HEK293 (cell line): Measurements from ENCODE around the gene ARHGAP1.

Experiments
- BCL11B ChIP-seq: fragments of 450-650 bp; formaldehyde crosslinking; IDR thresholded peaks from 2 replicates; pipeline ENCODE4 v1.5.1; 2016; ENCODE audit warnings: low read depth, missing biosample characterization, missing genetic modification characterization
- SP3 ChIP-seq: fragments of 450-650 bp; formaldehyde crosslinking; IDR thresholded peaks from 2 replicates; pipeline ENCODE4 v1.5.1; 2016; ENCODE audit warnings: missing biosample characterization, missing genetic modification characterization
- ZNF221 ChIP-seq: fragments of 450-650 bp; formaldehyde crosslinking; IDR thresholded peaks from 2 replicates; pipeline ENCODE4 v1.5.1; 2017; ENCODE audit warnings: missing biosample characterization, missing genetic modification characterization, borderline replicate concordance
- ZNF664 ChIP-seq: fragments of 450-650 bp; formaldehyde crosslinking; IDR thresholded peaks from 2 replicates; pipeline ENCODE4 v1.5.1; 2016; ENCODE audit warnings: missing biosample characterization, missing genetic modification characterization
- TF ChIP-seq, protein P1 (sequence below): fragments of 450-650 bp; formaldehyde crosslinking; IDR thresholded peaks from 2 replicates; pipeline ENCODE4 v1.5.1; 2016; ENCODE audit warnings: missing biosample characterization, missing genetic modification characterization, low read depth
- TF ChIP-seq, protein P2 (sequence below): fragments of 450-650 bp; formaldehyde crosslinking; IDR thresholded peaks from 2 replicates; pipeline ENCODE4 v1.5.1; 2017; ENCODE audit warnings: missing biosample characterization, missing genetic modification characterization
- TF ChIP-seq, protein P3 (sequence below): fragments of 450-650 bp; formaldehyde crosslinking; IDR thresholded peaks from 2 replicates; pipeline ENCODE4 v1.5.1; 2017; ENCODE audit warnings: missing biosample characterization, mild to moderate bottlenecking, missing genetic modification characterization, moderate library complexity
- TF ChIP-seq, protein P4 (sequence below): fragments of 450-650 bp; formaldehyde crosslinking; IDR thresholded peaks from 2 replicates; pipeline ENCODE4 v1.5.1; 2016; ENCODE audit warnings: missing biosample characterization, missing genetic modification characterization
- TF ChIP-seq, protein P5 (sequence below): fragments of 450-650 bp; formaldehyde crosslinking; IDR thresholded peaks from 2 replicates; pipeline ENCODE4 v1.5.1; 2016; ENCODE audit warnings: missing biosample characterization, missing genetic modification characterization
- TF ChIP-seq, protein P6 (sequence below): fragments of 450-650 bp; formaldehyde crosslinking; IDR thresholded peaks from 2 replicates; pipeline ENCODE4 v1.5.1; 2016; ENCODE audit warnings: missing biosample characterization, missing genetic modification characterization
- TF ChIP-seq, protein P7 (sequence below): fragments of 450-650 bp; IDR thresholded peaks from 2 replicates; pipeline ENCODE4 v1.5.1; 2018; ENCODE audit warnings: missing biosample characterization, missing genetic modification characterization

DNA sequence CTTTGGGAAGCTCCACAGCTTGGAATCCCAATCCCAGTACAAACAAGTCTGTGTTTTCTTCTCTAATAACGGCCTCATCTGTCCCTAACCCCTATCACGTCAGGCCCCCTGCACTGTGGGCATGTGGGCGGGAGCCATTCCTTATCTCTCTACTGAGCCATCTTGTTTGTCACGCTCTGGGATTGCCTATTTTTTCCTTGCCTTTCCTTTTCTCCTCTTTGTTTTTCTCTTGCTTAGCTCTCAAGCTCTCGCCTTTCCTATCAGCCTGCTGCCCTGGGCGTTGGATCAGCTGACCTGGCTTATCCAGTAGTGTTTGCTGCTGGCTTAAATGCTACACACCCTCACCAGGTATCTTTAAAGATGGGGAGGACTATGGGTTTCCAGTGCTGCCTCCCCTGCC, 35.8 kb downstream of the ARHGAP1 start:
- TF ChIP-seq ZNF221 (tag by site-specific recombination): no peak
- TF ChIP-seq, protein P1, sequence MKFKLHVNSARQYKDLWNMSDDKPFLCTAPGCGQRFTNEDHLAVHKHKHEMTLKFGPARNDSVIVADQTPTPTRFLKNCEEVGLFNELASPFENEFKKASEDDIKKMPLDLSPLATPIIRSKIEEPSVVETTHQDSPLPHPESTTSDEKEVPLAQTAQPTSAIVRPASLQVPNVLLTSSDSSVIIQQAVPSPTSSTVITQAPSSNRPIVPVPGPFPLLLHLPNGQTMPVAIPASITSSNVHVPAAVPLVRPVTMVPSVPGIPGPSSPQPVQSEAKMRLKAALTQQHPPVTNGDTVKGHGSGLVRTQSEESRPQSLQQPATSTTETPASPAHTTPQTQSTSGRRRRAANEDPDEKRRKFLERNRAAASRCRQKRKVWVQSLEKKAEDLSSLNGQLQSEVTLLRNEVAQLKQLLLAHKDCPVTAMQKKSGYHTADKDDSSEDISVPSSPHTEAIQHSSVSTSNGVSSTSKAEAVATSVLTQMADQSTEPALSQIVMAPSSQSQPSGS (tag by site-specific recombination): no peak
- TF ChIP-seq, protein P2, sequence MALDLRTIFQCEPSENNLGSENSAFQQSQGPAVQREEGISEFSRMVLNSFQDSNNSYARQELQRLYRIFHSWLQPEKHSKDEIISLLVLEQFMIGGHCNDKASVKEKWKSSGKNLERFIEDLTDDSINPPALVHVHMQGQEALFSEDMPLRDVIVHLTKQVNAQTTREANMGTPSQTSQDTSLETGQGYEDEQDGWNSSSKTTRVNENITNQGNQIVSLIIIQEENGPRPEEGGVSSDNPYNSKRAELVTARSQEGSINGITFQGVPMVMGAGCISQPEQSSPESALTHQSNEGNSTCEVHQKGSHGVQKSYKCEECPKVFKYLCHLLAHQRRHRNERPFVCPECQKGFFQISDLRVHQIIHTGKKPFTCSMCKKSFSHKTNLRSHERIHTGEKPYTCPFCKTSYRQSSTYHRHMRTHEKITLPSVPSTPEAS: no peak
- TF ChIP-seq, protein P3, sequence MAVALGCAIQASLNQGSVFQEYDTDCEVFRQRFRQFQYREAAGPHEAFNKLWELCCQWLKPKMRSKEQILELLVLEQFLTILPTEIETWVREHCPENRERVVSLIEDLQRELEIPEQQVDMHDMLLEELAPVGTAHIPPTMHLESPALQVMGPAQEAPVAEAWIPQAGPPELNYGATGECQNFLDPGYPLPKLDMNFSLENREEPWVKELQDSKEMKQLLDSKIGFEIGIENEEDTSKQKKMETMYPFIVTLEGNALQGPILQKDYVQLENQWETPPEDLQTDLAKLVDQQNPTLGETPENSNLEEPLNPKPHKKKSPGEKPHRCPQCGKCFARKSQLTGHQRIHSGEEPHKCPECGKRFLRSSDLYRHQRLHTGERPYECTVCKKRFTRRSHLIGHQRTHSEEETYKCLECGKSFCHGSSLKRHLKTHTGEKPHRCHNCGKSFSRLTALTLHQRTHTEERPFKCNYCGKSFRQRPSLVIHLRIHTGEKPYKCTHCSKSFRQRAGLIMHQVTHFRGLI (tag by site-specific recombination): no peak
- TF ChIP-seq, protein P4, sequence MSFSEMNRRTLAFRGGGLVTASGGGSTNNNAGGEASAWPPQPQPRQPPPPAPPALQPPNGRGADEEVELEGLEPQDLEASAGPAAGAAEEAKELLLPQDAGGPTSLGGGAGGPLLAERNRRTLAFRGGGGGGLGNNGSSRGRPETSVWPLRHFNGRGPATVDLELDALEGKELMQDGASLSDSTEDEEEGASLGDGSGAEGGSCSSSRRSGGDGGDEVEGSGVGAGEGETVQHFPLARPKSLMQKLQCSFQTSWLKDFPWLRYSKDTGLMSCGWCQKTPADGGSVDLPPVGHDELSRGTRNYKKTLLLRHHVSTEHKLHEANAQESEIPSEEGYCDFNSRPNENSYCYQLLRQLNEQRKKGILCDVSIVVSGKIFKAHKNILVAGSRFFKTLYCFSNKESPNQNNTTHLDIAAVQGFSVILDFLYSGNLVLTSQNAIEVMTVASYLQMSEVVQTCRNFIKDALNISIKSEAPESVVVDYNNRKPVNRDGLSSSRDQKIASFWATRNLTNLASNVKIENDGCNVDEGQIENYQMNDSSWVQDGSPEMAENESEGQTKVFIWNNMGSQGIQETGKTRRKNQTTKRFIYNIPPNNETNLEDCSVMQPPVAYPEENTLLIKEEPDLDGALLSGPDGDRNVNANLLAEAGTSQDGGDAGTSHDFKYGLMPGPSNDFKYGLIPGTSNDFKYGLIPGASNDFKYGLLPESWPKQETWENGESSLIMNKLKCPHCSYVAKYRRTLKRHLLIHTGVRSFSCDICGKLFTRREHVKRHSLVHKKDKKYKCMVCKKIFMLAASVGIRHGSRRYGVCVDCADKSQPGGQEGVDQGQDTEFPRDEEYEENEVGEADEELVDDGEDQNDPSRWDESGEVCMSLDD (tag by site-specific recombination): no peak
- TF ChIP-seq, protein P5, sequence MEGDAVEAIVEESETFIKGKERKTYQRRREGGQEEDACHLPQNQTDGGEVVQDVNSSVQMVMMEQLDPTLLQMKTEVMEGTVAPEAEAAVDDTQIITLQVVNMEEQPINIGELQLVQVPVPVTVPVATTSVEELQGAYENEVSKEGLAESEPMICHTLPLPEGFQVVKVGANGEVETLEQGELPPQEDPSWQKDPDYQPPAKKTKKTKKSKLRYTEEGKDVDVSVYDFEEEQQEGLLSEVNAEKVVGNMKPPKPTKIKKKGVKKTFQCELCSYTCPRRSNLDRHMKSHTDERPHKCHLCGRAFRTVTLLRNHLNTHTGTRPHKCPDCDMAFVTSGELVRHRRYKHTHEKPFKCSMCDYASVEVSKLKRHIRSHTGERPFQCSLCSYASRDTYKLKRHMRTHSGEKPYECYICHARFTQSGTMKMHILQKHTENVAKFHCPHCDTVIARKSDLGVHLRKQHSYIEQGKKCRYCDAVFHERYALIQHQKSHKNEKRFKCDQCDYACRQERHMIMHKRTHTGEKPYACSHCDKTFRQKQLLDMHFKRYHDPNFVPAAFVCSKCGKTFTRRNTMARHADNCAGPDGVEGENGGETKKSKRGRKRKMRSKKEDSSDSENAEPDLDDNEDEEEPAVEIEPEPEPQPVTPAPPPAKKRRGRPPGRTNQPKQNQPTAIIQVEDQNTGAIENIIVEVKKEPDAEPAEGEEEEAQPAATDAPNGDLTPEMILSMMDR (tag by site-specific recombination): no peak
- TF ChIP-seq, protein P6, sequence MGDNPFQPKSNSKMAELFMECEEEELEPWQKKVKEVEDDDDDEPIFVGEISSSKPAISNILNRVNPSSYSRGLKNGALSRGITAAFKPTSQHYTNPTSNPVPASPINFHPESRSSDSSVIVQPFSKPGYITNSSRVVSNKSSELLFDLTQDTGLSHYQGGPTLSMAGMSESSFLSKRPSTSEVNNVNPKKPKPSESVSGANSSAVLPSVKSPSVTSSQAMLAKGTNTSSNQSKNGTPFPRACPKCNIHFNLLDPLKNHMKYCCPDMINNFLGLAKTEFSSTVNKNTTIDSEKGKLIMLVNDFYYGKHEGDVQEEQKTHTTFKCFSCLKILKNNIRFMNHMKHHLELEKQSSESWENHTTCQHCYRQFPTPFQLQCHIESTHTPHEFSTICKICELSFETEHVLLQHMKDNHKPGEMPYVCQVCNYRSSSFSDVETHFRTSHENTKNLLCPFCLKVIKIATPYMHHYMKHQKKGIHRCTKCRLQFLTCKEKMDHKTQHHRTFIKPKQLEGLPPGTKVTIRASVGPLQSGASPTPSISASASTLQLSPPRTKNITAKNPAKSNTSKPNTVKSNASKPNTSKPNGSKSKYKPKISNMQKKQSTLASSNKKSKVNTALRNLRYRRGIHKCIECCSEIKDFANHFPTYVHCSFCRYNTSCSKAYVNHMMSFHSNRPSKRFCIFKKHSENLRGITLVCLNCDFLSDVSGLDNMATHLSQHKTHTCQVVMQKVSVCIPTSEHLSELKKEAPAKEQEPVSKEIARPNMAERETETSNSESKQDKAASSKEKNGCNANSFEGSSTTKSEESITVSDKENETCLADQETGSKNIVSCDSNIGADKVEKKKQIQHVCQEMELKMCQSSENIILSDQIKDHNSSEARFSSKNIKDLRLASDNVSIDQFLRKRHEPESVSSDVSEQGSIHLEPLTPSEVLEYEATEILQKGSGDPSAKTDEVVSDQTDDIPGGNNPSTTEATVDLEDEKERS (tag by site-specific recombination): no peak
- no peak for TF ChIP-seq SP3
- TF ChIP-seq, protein P7, sequence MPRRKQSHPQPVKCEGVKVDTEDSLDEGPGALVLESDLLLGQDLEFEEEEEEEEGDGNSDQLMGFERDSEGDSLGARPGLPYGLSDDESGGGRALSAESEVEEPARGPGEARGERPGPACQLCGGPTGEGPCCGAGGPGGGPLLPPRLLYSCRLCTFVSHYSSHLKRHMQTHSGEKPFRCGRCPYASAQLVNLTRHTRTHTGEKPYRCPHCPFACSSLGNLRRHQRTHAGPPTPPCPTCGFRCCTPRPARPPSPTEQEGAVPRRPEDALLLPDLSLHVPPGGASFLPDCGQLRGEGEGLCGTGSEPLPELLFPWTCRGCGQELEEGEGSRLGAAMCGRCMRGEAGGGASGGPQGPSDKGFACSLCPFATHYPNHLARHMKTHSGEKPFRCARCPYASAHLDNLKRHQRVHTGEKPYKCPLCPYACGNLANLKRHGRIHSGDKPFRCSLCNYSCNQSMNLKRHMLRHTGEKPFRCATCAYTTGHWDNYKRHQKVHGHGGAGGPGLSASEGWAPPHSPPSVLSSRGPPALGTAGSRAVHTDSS (tag by site-specific recombination): no peak
- no peak for TF ChIP-seq ZNF664 (tag by site-specific recombination)
- TF ChIP-seq BCL11B: no peak
